ENCODE measurements around the gene SGCD.

Gene SGCD

DNA sequence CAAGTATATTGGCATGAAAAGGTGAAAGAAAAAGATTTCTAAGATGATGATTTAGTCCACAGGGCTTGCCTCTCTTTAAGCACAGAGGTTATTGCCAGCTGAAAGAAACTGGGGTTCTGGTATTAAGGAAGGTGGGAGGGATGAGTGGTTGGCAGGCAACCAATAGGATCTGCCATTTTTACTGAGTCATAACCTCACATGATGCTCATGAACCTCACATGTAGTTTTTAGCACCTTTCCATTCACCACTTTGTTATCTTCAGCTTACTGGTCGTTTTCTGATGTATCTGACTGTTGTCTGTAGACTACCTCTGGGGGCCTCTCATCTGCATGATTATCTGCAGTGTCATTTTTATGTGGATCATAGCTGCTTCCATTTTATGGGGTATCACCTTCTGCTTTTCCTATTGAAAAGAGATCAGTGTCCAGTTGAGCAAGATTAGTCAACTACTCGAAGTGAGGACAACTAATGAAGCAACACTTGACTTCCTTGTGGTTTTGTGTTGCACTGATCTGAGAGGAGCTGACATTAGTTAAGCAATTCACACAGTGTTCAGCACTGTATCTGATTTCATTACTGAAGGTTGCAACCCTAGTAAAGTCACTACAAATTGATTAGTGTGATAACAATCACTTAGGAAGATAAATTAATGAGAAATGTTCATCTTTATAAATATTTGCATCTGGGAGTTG is 186.3 kb downstream of the SGCD start:
- no peak for DNase-seq (ENCODE audit: low spot score)

DNA sequence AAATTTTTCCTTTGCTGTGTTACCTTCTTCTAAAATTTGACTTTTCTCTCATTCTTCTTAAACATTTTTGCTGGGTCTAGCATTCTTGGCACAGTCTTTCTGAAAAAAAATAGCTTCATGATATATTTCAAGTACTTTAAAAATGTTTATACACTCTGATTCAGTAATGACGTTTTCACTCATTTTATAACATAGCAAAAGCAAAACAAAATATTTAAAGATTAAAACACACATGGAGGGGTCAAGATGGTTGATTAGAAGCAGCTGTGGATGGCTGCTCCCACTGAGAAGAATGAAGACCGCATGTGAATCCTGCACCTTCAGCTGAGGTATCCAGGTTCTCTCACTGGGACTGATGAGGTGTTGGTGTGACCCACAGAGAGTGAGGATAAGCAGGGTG is 188.2 kb downstream of the SGCD start:
- DNase-seq (ENCODE audit: low spot score) = no peak

DNA sequence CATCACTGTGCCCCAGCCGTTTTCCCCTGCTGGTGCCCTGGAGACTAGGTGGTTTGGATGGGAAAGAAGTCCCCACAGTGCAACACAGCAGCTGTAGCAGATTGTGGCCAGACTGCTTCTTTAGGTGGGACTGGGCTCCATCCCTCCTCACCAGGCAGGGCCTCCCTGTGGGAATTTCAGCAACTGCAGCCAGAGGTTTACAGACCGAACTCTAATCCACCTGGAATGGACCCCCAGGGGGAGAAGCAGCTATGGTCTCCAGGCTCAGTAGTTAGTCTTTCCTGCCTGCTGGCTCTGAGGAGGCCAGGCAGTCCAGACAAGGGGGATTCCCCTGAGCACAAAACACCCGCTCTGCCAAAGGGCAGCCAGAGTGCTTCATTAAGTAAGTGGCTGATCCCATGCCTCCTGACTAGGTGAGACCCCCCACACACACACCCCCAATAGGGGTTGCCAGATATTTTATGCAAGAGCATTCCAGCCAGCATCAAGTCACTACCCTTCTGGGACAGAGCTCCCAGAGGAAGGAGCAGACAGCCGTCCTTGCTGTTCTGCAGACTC is 188.9 kb downstream of the SGCD start:
- no peak for DNase-seq (ENCODE audit: low spot score)

DNA sequence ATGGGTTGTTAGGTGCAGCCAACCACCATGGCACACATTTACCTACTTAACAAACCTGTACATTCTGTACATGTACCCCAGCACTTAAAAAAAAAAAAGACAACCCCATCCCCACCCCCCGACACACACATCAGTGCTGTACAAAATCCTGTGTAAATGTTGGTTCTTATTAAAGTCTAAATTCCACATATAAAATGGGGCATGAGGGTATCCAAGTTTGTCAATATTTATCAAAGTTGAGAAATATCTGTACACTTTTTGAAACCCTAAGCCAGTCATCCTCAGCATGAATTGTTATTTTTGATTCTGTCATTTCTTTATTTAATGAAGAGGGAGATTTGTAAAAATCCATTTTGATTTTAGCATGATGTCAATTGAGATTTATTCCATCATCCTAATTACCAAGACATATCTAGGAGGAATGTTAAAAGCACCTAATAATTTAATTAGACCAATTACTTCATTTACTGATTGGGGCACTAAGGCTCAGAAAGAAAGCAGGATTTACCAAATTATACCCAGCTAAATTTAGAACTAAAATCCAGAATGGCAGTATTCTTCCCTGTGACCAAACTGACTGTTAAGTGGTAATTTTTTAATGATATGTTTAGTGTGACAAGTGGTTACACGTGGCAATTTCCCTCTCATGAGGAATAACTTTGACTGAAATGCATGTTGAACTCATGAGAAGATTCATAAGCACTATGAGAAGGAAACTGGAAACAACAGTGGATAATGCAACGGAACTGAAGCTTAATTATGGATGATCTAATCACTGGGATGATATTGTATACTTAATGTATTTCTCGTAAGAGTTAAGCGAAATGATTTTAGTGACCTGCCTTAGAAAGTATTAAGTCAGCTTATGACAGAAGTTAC is 195.9 kb downstream of the SGCD start:
- no peak for DNase-seq (ENCODE audit: low spot score)

DNA sequence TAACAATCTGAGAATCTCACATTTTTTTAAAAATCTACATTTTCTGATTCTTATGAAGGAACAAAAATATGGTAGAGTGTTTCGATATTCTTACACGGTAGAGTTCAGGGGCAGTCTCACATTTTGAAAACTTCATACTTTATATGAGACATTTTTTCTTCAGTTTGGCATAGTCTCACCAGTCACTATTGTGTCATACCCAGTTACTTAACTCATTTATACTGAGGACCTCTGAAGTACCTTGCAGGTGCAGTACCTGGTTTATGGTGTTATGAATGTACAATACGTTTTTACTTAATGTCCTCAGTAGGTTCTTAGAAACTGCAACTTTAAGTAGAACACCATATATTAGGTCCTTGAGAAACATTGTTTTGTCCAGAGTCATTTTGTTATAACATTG is 196.6 kb downstream of the SGCD start:
- no peak for DNase-seq (ENCODE audit: low spot score)

DNA sequence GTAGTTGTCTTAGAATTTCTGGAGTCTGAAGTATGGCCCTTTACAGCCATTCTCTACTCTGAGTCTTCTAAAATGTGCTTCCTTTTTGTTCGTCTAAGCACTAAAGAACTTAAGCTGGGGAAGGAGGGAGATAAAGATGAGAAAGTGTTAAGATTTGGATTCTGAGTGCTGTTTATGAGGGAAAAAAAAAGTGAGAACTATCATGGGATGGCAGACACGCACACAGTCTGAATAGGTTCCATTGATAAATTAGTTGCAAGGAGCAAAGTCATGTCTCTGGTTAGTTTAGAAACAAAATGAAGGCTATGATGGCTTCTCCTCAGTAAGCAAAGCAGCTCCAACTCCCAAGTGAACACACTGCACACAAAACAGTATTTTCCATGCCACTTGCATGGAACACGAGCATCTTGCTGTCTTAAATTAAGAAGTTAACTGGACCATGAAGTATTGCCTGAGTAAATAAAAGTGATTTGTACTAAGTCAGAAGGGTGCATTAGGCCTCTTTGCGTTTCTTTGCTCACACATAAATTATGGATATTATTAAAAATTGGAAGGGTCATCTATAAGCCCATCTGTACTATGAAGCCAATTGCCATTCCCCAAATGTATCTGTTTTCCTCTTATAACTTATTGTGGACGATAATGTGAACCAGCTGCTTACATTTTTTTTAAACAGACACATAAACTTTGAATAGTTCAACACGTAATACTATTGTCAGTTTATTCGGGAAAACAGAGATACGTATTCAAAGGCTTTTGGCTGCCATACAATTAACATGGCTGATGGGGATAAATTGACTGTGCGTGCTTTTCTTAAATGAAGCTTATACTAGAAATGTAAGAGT is 199.3 kb downstream of the SGCD start:
- DNase-seq (ENCODE audit: low spot score) = no peak

DNA sequence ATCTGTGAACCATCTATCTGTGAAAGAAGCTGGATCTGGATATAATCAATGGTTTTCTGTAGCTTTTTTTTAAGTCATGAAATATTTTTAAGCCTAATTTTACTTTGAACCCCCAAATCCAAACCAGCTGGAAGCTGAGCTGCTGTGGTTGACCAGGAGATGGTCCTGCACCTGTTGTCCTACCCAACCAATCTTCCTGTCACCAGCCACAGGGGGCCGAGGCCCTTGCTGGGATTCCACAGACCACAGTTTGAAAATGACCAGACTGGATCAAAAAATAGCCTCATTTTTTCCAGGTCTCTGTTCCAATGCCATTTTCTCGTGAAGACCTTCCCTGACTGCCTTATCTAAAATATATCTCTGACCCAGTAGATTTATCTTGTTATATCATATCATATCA is 200.6 kb downstream of the SGCD start:
- no peak for DNase-seq (ENCODE audit: low spot score)

DNA sequence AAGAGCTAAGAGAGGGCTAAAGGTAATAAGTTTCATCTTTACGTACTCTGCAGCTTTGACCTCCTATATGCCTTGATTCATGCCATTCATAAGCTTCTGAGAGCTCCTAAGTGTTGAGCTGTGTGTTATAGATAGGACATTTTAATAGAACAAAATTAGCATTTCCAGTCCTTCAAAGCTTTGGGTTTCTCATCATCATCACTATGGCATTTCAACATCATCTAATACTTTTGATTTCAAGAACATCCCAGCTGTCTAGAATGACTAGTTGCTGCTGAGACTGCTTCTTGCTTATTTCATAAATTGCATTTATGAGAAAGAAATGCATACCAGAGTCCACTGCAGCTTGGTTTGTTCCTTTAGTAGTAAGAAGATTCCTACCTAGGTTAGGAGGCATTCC is 201.7 kb downstream of the SGCD start:
- DNase-seq (ENCODE audit: low spot score) = no peak

DNA sequence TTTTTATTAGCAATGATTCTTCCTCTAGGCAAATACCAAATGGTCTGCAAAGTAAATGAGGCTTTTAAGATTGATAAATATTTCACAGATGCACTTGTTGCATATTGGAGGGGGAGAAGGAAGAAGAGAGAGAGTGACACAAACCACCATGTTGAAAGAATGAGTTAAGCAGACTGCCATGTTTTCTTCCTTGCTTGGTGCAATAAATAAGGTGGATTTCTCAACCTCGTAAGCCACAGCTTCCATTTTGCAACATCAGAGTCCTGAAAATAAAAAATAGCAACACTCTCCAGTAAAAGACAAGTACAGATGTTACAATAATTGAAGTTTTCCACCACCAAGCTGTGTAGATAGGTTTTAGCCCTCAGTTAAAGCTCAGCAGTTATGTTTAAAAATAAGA is 202.9 kb downstream of the SGCD start:
- no peak for DNase-seq (ENCODE audit: low spot score)

DNA sequence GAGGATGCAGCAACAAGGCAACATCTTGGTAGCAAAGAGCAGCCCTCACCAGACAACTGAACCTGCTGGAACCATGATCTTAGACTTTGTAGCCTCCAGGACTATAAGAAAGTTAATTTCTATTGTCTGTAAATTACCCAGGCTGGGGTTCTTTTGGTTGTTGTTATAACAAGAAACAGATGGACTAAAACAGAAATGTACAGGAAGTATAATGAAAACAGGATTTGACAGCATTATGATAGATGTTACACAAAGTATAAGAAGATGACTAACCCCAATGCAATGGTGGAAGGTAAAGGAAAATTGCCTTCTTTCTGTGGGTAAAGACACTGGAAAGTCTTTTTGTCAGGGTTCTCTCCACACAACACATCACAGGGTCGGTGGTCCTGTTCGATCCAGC is 204.2 kb downstream of the SGCD start:
- DNase-seq (ENCODE audit: low spot score) = no peak

DNA sequence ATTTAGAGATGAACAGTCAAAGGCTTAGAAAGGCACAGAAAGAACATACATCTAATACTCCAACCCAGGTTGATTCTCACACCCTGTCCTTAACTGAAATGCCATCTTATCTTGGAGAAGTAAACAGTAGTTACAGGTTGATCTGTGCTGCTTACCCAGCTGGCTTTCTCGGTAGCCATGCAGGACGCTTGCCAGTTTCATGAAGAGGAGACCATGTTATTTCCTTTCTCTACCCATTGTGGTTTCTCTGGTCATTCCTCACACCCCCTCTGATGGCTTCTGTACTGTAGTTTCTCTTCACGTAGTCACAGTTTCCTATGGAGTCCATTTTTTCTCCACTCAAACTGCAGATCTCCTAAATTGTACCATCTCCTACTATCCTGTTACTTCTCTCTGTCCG is 206.0 kb downstream of the SGCD start:
- no peak for DNase-seq (ENCODE audit: low spot score)

DNA sequence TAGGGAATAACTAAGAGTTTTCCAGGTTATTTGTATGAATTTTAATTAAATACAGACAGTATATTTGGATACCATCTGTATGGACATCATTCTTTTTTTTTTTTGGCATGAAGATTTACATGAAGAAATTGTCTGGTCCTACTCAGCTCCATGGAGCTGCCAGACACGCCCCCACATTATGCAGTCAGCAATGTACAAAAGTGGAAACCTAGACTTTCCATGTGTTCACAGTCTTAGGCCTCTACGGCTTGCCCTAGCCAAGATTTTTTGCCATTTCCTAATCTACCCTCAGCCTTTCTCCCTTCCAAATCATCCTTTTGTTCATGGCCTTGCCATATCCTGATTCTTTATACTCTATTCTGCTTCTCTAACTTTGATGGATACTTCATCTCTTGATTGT is 207.1 kb downstream of the SGCD start:
- no peak for DNase-seq (ENCODE audit: low spot score)

DNA sequence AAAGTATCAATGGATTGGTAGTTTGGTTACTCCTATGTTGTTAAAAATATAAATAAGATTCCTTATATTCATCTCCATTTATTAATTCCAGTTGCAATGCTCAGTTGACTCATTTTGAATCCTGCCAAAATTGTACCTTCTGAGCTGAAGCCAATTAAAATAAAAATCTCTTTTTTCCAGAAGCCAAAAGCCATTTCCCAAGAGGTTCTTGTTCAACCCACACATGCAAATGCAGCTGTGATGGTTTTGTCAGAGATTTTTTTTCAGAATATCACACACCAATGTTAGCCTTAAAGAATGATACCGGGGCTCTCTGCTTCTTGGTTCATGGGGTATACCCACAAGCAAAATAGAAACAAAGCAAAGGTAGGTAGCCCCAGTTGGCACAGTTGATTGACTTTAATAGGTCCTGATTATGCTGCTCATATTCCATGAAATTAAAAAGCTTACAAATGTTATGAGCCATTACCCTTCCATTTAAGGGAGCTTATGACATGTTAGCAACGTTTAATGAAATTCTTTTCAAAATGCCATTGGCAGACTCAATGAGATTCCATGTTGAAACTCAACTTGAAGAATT is 208.0 kb downstream of the SGCD start:
- no peak for DNase-seq (ENCODE audit: low spot score)

DNA sequence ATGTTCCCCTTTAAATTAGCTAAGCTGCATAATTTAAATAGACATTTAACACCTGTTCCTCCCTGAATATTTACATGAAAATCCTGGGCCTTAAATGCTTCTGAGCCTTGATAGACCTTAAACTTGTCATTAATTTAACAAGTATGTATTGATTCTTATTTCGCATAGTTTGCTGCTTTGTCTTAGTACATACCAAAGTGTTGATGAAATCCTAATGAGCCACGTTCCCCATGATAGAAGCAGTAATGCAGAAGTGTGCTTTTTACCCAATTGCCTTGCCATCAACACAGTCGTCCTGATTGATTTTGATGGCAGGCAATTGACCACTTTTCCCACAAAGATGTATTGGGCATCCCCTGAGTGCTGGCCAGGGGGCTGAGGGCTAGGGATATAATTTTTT is 213.5 kb downstream of the SGCD start:
- DNase-seq (ENCODE audit: low spot score) = no peak

DNA sequence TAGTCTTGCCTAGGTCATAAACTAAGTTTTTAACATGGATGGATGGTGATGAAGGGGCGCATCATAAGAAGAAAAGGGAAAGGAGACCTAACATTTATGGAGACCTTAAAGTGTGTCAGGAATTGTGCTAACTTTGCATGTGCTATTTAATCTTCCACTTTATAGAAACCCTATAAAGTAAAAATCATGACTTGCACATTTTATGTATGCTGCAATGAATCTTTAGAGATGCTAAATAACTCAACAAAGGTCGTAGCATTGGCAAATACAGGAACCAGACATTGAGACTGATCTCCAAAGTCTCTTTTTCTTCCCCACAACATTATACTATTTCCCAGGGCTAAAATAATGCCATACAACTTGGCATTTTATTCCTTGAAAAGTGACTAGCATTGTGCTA is 214.6 kb downstream of the SGCD start:
- no peak for DNase-seq (ENCODE audit: low spot score)

DNA sequence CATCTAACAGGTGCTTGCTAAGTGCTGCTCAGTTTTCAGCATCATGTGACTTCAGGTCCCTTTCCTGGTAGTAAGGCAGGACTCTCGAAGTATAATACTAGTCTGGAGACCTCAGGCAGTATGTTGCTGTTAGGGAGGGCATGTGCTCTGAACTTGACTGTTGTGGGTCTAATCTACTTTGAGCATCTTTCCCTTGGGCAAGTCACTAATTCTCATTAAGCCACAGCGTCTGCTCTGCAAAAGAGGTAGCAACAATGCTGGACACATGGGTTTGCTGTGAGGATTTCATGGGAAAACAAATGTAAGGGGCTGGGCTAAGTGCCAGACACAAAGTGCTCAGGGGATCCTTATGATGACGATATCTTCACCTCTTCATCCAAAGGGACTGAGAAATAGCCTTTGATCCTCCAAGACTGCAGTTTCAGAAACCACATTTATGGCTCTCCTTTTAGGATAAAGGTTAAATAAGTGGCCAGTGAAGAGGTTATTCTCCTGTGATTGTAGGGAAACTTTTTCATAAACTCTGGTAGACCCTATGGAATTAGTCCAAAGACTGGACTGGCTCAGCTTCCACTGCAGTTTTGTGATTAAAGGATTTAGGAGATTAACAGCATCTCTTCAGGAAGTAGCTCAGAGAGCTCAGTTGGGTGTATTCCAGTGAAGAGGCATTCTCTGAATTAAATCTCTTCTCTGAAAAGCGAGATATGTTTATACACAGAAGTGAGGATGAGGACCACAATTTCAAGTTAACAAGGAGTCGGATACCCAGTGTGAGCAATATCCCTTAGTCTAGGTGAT is 216.6 kb downstream of the SGCD start:
- no peak for DNase-seq (ENCODE audit: low spot score)

DNA sequence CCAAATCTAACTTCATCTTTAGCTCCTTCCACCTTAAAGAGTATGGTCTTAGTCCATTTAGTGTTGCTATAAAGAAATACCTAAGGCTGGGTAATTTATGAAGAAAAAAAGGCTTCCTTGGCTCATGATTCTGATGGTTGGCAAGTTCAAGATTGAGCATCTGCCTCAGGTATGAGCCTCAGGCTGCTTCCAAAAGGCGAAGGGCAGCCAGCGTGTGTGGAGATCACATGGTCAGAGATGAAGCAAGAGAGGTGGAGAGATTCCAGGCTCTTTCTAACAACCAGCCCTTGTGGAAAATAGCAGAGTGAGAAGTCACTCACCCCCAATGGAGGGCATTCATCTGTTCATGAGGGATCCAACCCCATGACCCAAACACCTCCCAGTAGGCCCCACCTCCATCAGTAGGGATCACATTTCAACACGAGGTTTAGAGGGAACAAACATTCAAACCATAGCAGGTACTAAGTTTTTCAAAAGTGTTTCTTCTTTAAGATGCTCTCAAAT is 225.9 kb downstream of the SGCD start:
- no peak for DNase-seq (ENCODE audit: low spot score)

DNA sequence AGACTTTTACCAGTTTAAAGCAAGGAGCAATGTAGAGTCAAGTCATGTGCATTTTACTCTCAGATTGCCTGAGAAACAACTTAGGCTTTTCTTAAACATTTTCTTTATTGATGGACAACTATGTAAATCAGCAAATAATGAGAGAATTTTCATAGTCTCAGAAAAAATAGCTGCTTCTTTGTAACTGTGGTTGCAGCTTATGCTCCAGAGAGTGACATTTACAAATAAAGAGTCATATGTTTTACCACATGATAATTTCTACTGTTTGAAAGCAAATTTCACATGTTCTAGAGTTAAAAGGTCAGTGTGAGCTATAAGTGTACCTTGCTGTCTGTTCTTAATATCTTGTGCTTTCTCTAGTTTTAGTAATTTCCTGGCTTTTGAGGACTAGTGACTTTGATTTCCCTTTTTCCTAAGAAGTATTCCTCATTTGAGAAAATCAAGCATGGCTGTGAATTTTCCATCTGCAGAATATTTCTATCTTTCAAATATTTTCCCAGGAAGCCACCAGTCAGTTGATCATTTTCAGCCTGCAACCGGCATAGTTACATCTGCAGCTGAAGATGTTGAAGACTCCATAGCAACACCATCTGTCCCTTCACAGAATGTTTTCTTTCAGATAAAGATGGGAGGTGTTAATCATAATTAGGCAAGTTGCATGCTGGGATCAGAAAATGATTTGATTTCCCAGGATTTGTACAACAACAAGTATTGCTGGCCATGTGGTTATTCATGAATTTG is 229.9 kb downstream of the SGCD start:
- DNase-seq (ENCODE audit: low spot score) = no peak

DNA sequence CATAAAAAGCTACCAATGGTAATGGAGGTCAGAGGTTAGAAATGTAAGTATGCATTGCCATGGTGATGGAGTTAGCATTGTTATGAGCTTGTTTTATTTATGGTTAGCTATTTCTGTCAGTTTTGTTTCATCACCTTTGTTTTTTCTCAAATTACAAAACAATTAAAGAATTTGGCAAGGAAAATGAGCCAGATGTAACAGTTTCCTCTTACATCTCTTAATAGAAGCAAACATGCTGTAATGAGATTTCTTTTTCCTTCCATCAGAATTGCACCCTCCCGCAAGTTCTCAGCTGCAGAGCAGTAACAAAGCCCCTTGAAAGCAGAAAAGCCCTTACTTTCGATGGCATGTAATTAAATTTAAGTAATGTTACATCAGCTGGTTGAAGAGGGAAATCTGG is 233.0 kb downstream of the SGCD start:
- no peak for DNase-seq (ENCODE audit: low spot score)

DNA sequence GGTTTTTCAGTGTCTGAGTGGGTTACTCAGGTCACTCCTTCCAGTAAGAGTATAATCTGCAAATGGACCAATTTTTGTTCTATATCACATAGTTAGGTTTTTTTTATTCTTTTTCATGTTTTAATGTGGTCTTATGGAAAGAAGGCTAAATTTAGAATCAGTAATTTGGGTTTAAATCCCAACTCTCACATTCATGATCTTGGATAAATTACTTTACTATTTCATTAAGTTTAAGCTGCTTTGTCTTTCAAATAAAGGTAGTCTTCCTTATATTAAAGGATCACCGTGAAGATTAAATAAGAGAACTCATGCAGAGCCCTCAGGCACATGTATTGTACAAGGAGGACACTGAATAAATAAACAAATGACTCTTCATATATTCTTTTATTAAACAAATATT is 234.7 kb downstream of the SGCD start:
- no peak for DNase-seq (ENCODE audit: low spot score)
